ENCODE data around the gene FAM13A.

Gene FAM13A

GRCh38 chr4:88792268-88792781, 264.7 kb downstream of the FAM13A start:
- H3K4me3 ChIP-seq (ENCODE audit: control insufficient read depth, low read depth, low read length), result no peak overlapping the region
- no peak for TF ChIP-seq CTCF (IDR thresholded peaks at IDR 0.05; ENCODE audit: control insufficient read depth, insufficient read depth, low read depth, low read length, missing control alignments)
- DNase-seq (ENCODE audit: low read depth), result peak; percentile 60

GRCh38 chr4:88791274-88791673, 265.7 kb downstream of the FAM13A start:
- DNase-seq (ENCODE audit: low read depth), result no peak
- H3K4me3 ChIP-seq (ENCODE audit: control insufficient read depth, low read depth, low read length), result no peak overlapping the region

GRCh38 chr4:88788895-88789294, 268.1 kb downstream of the FAM13A start:
- TF ChIP-seq CTCF (IDR thresholded peaks at IDR 0.05; ENCODE audit: control insufficient read depth, insufficient read depth, low read depth, low read length, missing control alignments), result no peak
- H3K4me3 ChIP-seq (ENCODE audit: control insufficient read depth, low read depth, low read length), result no peak overlapping the region
- no peak for DNase-seq (ENCODE audit: low read depth)

More at GRCh38 chr4:88791274-88791673, 265.7 kb downstream of the FAM13A start:
- no peak for TF ChIP-seq CTCF (IDR thresholded peaks at IDR 0.05; ENCODE audit: control insufficient read depth, insufficient read depth, low read depth, low read length, missing control alignments)

GRCh38 chr4:88788424-88788823, 268.6 kb downstream of the FAM13A start:
- no peak for DNase-seq (ENCODE audit: low read depth)
- H3K4me3 ChIP-seq (ENCODE audit: control insufficient read depth, low read depth, low read length), result no peak overlapping the region

GRCh38 chr4:88786011-88786410, 271.0 kb downstream of the FAM13A start:
- no peak for DNase-seq (ENCODE audit: low read depth)
- no peak for TF ChIP-seq CTCF (IDR thresholded peaks at IDR 0.05; ENCODE audit: control insufficient read depth, insufficient read depth, low read depth, low read length, missing control alignments)
- no peak overlapping the region for H3K4me3 ChIP-seq (ENCODE audit: control insufficient read depth, low read depth, low read length)

More at GRCh38 chr4:88788424-88788823, 268.6 kb downstream of the FAM13A start:
- TF ChIP-seq CTCF (IDR thresholded peaks at IDR 0.05; ENCODE audit: control insufficient read depth, insufficient read depth, low read depth, low read length, missing control alignments), result no peak

GRCh38 chr4:88780389-88780788, 276.6 kb downstream of the FAM13A start:
- no peak overlapping the region for H3K4me3 ChIP-seq (ENCODE audit: control insufficient read depth, low read depth, low read length)
- TF ChIP-seq CTCF (IDR thresholded peaks at IDR 0.05; ENCODE audit: control insufficient read depth, insufficient read depth, low read depth, low read length, missing control alignments), result no peak
- DNase-seq (ENCODE audit: low read depth), result no peak

- no peak for TF ChIP-seq CTCF (IDR thresholded peaks at IDR 0.05; ENCODE audit: control insufficient read depth, insufficient read depth, low read depth, low read length, missing control alignments)
- no peak for DNase-seq (ENCODE audit: low read depth)
- H3K4me3 ChIP-seq (ENCODE audit: control insufficient read depth, low read depth, low read length), result no peak overlapping the region
Measured at GRCh38 chr4:88779431-88779830, 277.6 kb downstream of the FAM13A start.

Measured in AG09309 (cell line).